NCI-H2227 (cell line): ENCODE data around the gene GABRR2.

Experiments
- DNase-seq: peaks from one replicate; lab custom pipeline; 2025; ENCODE audit not compliant: unreplicated experiment; lab: John Stamatoyannopoulos, UW

The GABRR2 gene

DNA sequence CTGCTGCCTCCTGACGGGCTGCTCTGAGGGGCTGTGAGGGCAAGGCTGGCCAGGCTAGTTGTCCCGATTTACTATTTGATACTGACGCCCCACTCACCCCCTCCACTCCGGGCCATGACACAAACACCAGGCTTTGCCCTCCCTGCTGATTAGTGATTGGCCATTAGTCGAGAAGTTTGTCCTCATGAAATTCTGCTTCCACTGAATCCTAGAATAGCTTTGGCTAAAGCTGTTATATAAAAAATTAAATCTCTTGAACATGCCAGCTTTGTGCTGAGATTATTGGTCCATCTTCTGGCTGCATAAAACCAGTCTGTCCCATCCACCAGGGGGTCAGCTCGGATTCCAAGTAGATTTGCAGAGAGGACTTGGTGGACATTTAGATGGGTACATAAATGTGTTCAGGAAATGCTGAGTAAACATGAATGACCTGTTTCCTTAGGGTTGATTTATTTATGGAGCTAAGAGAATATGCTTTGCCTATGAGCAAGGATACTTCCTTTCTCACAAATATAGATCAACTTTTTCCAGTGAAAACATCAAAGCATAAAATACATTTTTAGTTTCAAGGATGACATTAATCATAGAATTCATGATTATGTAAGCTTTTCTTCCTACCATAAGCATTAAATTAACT, at the start of gene GABRR2:
GABRR2 (minus strand) TSS at position 51 of the 637 bp plus-strand sequence. CDS start 134 bp downstream, outside the sequence.
- no peak for DNase-seq

DNA sequence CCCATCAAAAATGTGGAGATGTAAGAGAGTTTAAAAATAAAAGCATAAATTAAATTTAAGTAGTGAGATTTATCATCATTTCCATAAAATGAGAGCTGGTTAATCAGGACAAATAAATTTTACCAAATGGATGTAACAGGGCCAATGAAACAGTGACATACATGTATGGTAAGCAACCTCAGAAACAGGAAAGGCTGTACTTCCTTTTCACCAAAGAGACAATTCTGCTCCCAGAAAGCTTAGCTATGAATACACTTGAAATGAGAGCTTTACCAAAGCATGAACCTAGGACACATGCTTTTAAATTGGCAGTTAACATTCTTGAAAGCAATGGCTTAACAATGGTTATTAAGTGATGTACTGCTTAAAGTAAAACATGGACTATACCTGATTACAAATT, 49.5 kb upstream of the GABRR2 start:
- DNase-seq, result no peak

DNA sequence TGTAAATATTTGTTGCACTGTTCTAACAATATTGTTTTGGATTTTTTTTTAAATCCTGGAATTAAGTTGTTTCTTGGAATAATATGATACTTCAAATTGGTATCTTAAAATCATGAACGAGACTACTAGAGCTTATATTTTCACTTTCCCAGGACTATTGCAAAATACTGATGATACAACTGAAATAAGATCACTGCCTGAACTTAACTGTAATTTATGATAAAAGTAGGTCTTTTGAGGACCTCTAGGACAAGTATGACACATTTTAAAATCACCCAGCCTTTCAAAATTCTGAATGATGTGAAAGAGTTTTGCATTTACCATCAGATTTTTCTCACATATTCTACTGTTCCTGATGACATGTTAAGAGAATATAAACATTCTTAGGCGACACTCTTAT, 46.1 kb upstream of the GABRR2 start:
- DNase-seq, result no peak

DNA sequence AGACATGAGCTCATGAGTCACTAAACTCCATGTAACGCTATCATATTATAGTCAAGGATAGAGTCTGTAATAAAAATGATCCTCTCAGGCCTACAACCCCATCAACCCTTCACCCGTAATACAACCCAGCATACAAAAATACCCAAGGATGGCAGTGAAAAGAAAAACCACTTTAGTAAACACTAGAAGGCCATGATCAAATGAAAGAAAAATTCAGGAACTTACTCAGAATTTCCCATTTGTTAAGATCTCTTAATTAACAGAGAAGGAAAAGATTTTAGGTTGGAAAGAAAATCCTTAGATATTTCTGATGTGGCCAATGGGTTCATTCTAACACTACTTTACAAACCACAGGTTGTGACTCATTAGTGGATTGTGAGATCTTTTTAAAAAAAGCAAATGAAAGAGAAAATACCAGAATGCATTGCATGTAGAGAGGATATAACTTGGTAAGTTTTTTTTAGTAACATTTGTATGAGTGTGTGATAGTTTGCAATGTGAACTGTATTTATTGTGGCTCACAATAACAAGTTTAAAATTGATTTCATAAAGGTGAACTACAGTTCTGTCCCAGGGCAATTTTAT, 45.4 kb upstream of the GABRR2 start:
- no peak for DNase-seq

DNA sequence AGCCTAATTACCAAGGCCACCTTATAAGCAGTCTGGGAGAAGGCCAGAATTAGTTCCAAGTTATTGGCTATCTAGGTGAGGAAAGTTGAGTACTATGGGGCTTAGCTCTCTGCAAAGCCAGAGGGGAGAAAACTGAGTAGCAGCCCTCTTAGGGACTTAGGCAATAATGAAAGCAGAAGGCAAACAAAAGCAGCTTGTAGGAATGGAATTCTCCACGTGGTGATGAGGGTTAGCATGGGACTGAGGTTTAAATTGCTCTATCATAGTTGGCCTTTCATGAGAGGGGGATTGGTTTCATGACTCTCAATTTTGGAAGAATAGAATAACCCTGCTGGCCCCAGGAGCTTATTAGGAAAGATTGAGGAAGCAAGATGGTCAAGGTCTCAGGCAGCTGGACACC, 44.5 kb upstream of the GABRR2 start:
- no peak for DNase-seq

DNA sequence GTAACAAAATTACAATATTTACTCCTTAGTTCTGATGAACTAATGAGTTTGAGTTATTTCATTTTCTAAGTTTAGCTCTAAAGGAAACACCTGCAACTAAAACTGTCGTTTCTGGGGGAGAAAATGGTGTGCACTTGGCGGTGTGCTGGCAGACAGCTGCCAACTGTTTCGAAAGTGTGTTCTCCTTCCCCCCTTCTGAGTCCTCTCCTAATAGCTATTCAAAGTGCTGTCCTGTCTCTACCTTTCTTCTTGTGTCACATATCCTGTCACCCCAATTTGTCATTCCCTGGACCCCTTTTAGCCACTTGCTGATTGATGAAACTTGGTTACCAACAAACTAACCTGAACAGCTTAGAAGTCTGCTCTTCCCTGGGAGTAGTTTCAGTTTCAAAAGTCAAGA, 42.3 kb upstream of the GABRR2 start:
- no peak for DNase-seq

DNA sequence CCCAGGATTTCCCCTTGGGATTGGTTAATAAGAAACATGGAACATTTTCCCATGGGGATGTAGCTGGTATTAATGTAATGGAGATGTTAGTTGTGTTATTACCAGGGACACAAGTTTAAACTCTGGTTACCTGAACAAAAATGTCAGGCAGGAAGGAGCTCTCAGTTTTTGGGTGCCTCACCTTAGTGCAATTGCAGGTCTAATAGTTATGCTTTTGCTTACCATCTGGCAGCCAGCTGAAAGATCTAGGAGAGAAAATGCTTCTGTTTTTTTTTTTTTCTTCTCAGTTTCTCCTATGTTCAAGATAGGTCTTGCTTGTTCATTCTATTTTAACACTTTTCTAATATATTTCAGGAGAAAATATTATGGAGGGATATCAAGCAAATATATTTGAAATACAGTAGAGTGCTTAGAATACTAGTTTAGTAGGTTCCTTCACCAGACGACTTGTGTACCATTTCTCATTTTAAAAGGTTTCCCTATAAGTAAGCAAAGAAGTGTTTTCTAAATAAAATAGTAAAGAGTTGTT, 41.6 kb upstream of the GABRR2 start:
- no peak for DNase-seq

DNA sequence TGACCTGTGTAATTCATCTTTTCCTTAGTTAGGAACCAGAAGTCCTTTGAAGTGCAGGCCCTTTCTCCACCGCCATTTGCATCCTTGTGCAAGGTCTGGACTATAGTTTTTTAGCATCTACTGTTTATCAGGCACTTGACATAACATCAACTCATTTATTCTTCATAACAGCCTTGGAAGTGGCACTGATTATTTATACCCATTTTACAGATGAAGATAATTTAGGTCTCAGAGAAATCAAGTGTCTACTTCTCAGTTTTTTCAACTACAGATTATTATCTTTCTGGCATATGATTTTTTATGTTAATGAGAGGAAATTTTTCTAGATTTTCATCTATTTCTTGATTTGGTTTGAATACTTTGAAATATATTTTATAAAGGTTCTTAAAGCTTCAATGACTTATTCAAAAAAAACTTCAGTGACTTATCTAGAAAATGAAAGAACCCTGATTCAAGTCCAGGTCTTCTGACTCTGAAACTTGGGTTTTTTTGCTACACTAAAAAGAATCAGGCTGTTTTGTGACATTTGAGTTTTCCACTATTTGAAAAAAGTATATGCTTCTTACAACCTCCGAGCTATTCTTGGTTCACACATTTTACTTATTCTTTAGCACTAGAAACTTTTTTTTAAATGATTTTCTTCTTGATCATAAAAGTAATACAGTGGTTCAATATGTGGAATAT, 40.6 kb upstream of the GABRR2 start:
- no peak for DNase-seq

DNA sequence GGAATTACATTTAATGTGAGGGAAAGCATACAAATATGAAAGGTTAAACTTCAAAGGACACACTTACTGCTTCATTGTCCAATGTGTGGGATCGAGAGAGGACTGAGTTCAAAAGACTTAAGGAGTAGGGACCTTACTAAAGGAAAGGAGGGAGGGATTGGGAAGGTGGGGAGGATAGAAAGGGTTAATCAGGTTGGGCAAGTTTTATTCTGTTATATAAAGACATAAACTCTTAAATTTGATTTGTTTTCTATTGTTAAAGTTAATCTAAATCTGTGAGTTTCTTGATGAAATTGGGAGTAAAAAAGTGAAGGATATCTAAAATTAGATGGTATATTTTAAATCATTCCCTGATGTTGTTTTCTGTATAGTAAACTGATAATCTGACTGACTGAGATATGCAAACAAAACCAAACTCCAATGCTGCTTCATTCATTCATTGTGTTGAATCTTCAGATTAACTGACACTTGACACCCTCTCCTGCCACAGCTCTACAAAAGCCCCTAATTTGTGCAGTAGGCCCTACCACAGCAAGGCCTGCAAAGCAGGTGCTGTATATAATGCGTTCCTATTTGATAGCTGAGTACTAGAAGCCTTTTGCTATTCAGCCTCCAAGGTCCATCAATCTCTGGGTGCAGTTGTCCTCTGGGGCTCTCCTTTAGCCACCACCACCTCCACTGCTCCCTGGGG, 38.7 kb upstream of the GABRR2 start:
- no peak for DNase-seq

DNA sequence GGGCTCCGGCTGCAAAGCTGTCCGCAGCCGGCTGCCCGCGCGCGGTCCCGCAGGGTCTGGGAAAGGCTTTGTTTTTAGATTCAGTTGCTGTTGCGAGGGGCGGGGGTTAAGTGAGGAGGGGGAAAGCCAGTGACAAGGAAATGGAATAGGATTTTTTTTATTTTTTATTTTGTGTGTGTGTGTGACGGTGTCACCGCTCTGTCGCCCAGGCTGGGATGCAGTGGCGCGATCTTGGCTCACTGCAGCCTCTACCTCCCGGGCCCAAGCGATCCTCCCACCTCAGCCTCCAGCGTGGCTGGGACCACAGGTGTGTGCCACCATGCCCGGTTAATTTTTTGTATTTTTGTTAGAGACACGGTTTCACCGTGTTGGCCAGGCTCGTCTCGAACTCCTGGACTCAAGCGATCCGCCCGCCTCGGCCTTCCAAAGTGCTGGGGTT, 38.0 kb upstream of the GABRR2 start:
- no peak for DNase-seq

DNA sequence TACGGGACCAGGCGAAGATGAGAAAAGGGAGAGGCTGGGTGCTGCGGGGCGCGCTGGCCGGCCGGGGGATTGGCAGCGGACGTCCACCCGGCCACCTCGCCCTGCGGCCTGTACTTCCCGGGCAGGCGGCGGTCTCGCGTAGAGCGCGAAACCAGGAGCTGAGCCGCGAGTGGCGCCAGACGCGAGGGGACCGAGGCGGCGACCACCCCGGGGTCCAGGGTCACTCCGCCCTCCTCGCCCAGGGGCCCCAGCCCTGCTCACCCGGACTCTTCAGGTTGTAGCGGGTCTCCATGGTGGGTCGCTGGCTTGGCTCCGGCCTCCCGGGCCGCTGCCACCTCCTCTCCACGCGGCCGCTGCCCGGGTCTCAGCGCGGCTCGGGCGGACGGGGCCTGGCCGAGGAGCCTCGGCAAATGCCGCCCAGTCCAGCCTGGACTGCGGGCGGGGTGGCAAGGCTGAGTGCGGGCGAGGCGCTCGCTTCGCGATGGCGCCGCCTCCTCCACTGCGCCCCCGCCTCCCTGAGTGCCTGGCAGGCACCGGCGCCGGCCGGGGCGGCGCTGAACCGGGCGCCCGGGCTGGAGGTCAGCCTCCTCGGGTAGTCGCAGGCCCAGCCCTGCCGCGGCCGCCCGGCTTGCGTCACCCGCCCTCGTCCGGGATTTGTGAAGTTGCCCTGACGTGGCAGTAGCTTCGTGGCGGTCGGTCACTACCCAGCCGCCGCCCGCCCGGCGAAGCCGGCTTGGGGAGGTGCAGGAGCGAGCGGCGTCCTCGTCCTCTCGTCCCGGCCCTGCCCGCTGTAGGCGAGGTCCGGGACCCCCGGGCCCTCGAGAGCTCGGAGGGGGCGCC, 37.4 kb upstream of the GABRR2 start, which contains the start of gene UBE2J1:
UBE2J1 (minus strand) TSS at position 445 of the 840 bp plus-strand sequence; CDS start at position 292, 153 bp downstream.
- peak; percentile 87 for DNase-seq

DNA sequence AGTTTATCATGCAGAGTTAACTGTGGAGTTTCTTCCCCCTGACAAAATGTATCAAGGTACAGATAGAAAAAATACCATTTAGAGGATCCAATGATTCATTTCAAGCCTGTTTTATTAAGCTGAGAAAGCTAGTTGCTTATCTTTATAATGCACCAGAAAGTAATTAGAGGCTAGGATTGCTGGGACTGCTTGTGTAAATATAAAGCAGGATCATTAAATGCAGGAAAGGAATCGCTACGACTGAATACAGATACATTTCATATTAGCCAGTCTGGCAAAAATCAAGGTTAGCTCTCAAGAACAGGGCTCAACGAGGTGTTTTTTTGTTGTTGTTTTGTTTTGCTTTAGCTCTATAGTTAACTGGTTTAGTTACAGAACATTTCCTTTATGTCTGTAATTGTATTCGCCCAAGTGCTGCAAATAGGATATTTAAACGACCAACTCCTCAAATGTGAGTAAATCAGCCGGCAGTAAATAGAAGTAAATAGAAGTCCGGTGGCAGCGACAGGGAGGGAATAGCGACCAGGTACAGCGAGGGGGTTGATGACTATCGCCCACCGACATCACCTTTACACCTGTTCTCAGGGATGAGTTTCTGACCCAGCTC, 36.7 kb upstream of the GABRR2 start:
- no peak for DNase-seq

DNA sequence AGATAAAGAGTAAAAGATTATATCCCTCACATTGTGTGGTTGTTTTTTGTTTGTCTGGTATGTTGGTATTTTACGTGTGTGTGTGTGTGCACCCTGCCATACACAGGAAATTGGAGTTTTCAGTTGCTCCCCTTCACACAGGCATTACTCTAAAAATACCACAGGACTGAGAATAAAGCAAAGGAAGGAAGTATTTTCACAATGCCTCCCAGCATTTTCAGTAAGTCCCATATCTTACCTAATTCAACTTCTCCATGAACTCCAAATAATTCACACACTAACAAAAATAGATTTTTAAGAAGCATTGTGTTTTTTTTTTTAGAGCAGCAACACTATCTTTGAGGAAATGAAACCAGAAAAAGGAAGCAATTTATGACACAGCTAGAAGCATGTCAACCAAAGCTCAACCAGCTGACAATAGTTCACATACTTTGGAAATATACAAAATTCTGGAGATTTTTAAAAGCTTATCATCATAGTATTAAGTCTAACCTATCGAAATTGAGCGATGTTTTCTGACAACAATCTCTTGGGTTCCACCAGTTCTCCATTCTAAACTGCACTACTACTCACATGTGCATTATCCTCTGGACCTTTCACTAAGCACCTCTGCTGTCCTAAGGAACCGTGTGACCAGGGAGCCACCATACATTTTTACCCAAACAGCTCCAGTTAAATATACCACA, 35.3 kb upstream of the GABRR2 start:
- no peak for DNase-seq

DNA sequence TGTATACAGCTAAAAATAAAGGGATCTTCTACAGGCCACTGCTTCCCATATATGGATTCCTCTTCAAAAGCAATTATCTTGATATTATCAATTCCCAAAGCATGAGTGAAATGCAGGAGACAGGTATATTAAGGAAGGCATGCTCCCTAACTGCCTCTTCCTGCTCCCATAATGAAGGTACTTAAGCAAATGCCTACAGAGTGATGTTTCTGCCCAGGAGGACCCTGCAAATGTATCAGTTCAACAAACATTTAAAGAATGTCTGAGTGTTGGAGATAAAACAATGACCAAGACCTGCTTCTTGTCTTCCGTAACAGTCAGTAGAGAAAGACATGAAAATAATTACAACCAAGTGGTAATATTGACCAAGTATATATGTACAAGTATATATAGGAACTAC, 33.3 kb upstream of the GABRR2 start:
- no peak for DNase-seq

DNA sequence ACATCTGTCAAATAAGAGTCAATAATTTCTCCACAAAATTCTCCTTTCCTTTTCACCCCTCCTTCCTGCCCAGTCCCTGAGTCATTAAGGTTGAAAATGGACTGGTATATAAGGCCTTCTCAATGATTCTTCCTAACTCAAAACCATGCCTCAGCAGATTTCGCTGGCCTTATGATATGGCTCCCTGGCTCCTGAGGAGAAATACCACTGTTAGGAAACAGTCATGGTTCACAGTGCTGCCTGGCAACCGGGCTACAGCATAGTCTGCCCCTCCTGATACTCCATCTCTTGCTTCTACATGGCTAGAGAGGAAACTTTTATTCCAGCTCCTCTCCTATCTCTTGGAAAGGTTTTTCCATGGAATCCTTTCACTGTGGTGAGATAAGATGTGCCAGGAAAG, 32.7 kb upstream of the GABRR2 start:
- peak; percentile 10 for DNase-seq

DNA sequence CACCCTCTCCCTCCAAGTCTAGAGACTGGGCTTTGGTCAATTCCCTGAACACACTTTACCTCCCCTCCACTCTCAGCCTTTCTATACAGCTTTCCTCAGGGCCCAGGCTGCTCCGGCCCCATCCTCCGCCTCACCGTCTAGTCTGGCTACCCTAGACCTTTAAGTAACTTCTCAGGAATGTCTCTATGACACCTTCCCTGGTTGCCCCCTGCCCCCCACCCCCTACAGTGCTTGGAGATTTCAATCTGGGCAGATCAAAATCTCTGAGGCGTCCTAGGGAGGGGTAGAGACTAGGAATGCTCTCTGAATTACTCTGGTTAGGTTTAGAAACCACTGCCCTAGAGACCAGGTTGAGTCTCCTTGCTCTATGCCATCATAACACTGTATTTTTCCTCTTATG, 31.3 kb upstream of the GABRR2 start:
- no peak for DNase-seq

DNA sequence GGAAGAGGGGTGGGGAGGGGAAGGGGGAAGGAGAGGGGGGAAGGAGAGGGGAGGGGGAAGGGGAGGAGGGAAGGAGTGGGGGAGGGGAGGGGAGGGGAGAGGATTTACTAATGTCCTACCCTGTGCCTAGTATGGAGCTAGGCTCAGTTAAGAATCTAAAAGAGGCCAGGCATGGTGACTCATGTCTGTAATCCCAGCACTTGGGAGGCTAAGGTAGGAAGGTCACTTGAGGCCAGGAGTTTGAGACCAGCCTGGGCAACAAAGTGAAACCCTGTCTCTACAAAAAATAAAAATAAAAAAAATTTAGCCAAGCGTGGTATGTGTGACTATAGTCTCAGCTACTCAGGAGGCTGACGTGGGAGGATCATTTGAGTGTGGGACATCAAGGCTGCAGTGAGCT, 24.5 kb upstream of the GABRR2 start:
- DNase-seq, result no peak

DNA sequence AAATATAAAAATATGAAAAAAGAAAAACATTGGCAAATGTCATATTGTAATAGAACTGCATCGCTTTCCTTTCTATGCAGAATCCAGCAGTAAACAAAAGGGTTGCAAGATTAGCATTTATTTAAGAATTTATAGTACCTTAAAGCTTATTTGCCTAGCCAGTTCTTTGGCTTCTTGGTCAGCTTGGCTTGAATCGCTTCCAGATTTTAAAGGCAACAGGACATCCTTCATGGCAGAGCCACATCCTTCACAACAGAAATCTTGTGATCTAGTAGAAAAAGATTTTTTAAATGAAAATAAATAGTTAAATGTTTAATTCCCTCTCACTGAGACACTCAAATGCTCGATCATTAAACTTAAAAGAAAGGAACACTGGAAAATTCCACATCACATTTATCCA, 20.1 kb upstream of the GABRR2 start:
- no peak for DNase-seq

DNA sequence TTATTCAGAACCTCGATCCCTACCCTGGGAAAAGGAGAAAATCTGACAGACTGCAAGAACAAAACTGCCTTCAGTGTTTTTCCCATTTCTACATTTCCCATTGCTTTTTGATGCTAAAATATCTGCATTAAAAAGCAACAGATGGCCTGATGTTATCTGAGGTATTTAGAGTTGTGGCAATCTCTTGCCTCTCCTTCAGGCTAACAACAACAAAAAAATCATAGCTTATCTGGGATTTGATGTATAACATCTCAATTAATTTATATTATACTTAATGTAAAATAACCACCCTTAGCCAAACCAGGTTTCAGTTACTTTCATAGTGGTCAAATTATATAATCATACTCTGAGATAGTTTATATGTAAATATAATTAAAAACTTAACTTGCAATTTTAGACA, 15.8 kb upstream of the GABRR2 start:
- DNase-seq, result no peak

DNA sequence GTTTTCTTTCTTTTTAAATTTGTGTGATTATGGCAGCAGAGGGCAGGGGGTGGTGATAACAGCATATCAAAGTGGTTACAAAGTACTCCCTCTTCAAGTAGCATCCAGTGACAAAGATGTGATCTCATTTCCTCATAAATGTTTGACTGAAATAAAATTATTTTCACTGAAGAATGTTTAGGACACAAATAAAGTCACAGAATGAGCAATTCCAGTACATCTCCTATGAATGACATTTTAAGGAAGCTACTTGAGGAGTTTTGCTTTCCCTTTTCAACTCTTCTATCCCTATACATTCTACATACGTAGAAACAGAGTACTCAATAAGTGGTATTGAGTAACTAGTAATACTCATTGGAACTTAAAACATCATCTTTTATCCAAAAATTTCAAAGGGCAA, 13.9 kb upstream of the GABRR2 start:
- no peak for DNase-seq
